IMR-90 (cell line): ENCODE data around the gene CEBPB. TPM values are rescaled to one million over a fixed set of nuclear protein-coding genes. Genes with fewer than 3 reads are reported as not detected.
A peak's percentile ranks its signal among the peaks of the same experiment; 100 is the strongest.

Experiments used
- ATAC-seq: fragments of 200-7000 bp; cut with Tn5 transposase; 2 replicates; pipeline ENCODE4 v1.9.1; 2020; ENCODE audit warnings: low read depth, mild to moderate bottlenecking, moderate library complexity
- BruUV-seq: library from RNA; stranded (reverse); fragments of 400-500 nt; replicated peaks from 2 replicates; lab custom pipeline; 2021; lab: Mats Ljungman, UMichigan
- CTCF ChIA-PET: fragments of 300-600 bp; formaldehyde crosslinking; extraction: SDS; loops from one replicate; lab custom pipeline; 2021; ENCODE audit warnings: antibody characterized with exemption; lab: Yijun Ruan, JAX
- POLR2A ChIA-PET: fragments of 300-600 bp; sonication (Branson Sonifier 250); formaldehyde crosslinking; loops from one replicate; lab custom pipeline; 2022; ENCODE audit warnings: antibody characterized with exemption; ENCODE audit not compliant: unreplicated experiment; lab: Charles Lee
- DNase-seq: peaks from one replicate; pipeline ENCODE4 v3.0.0; 2013
- H2AFZ ChIP-seq: replicated peaks from 2 replicates; pipeline ENCODE3; 2013; ENCODE audit warnings: low read length, mild to moderate bottlenecking; ENCODE audit not compliant: poor library complexity
- H2AK5ac ChIP-seq: 2 replicates; pipeline ENCODE4 v1.6.1; 2013; ENCODE audit warnings: low read depth, low read length, inconsistent platforms
- H2AK9ac ChIP-seq: replicated peaks from 2 replicates; pipeline ENCODE3; 2013; ENCODE audit warnings: mild to moderate bottlenecking, low read depth, low read length, moderate library complexity; ENCODE audit not compliant: poor library complexity
- H2BK120ac ChIP-seq: 2 replicates; pipeline ENCODE4 v1.6.1; 2013; ENCODE audit warnings: low read depth, low read length, inconsistent platforms
- H2BK15ac ChIP-seq: 3 replicates; pipeline ENCODE4 v1.6.1; 2013; ENCODE audit warnings: low read depth, low read length, inconsistent platforms
- H2BK20ac ChIP-seq: 2 replicates; pipeline ENCODE4 v1.6.1; 2013; ENCODE audit warnings: low read depth, mild to moderate bottlenecking, inconsistent platforms, low read length, moderate library complexity
- H2BK5ac ChIP-seq: 2 replicates; pipeline ENCODE4 v1.6.1; 2013; ENCODE audit warnings: mild to moderate bottlenecking, low read depth, low read length, inconsistent platforms; ENCODE audit not compliant: poor library complexity, severe bottlenecking
- H3K14ac ChIP-seq: replicated peaks from 2 replicates; pipeline ENCODE4 v1.6.1; 2013; ENCODE audit warnings: low read depth, low read length, inconsistent platforms
- H3K18ac ChIP-seq: 2 replicates; pipeline ENCODE4 v1.6.1; 2013; ENCODE audit warnings: low read depth, low read length, control low read depth
- H3K23ac ChIP-seq: 2 replicates; pipeline ENCODE4 v1.6.1; 2013; ENCODE audit warnings: low read depth, low read length, inconsistent platforms
- H3K27ac ChIP-seq: 2 replicates; pipeline ENCODE4 v1.5.1; 2013; ENCODE audit warnings: mild to moderate bottlenecking, control low read depth, low read length; ENCODE audit not compliant: insufficient read depth
- H3K27me3 ChIP-seq: 2 replicates; pipeline ENCODE4 v1.6.1; 2013; ENCODE audit warnings: low read length; ENCODE audit not compliant: control insufficient read depth, insufficient read depth
- H3K36me3 ChIP-seq: 2 replicates; pipeline ENCODE4 v1.6.1; 2013; ENCODE audit warnings: low read length, mixed read lengths; ENCODE audit not compliant: control insufficient read depth, insufficient read depth
- H3K4ac ChIP-seq: 2 replicates; pipeline ENCODE4 v1.6.1; 2013; ENCODE audit warnings: low read depth, low read length, inconsistent platforms
- H3K4me1 ChIP-seq: 2 replicates; pipeline ENCODE4 v1.6.1; 2013; ENCODE audit warnings: low read length, mixed read lengths; ENCODE audit not compliant: control insufficient read depth, insufficient read depth
- H3K4me2 ChIP-seq: 2 replicates; pipeline ENCODE4 v1.6.1; 2013; ENCODE audit warnings: low read depth, mild to moderate bottlenecking, control low read depth, low read length, moderate library complexity
- H3K4me3 ChIP-seq: 2 replicates; pipeline ENCODE4 v1.5.1; 2013; ENCODE audit warnings: low read depth, mild to moderate bottlenecking, control low read depth, low read length, moderate library complexity; ENCODE audit not compliant: insufficient read depth
- H3K56ac ChIP-seq: 2 replicates; pipeline ENCODE4 v1.6.1; 2013; ENCODE audit warnings: low read length, inconsistent platforms; ENCODE audit not compliant: insufficient read depth; ENCODE audit errors: extremely low read depth
- H3K79me1 ChIP-seq, 2 experiments: 2 replicates each; pipeline ENCODE4 v1.6.1; 2013; ENCODE audit warnings: low read length in 2 of 2, inconsistent platforms in 1 of 2, low read depth in 1 of 2
- H3K9ac ChIP-seq: 2 replicates; pipeline ENCODE4 v1.6.1; 2013; ENCODE audit warnings: low read depth, low read length, control low read depth
- H3K9me1 ChIP-seq: 2 replicates; pipeline ENCODE4 v1.6.1; 2013; ENCODE audit warnings: low read length, inconsistent platforms; ENCODE audit not compliant: insufficient read depth
- H3K9me3 ChIP-seq: 2 replicates; pipeline ENCODE4 v1.6.1; 2013; ENCODE audit warnings: low read length; ENCODE audit not compliant: control insufficient read depth, insufficient read depth
- H4K20me1 ChIP-seq: 2 replicates; pipeline ENCODE4 v1.6.1; 2013; ENCODE audit warnings: low read length, inconsistent platforms; ENCODE audit not compliant: insufficient read depth
- H4K5ac ChIP-seq: 2 replicates; pipeline ENCODE4 v1.6.1; 2013; ENCODE audit warnings: mild to moderate bottlenecking, low read depth, low read length, control low read depth
- H4K8ac ChIP-seq, 2 experiments: 2 replicates each; pipeline ENCODE4 v1.6.1; 2013; ENCODE audit warnings: low read depth in 2 of 2, low read length in 2 of 2, control low read depth in 1 of 2, inconsistent platforms in 1 of 2
- H4K91ac ChIP-seq: 2 replicates; pipeline ENCODE4 v1.6.1; 2013; ENCODE audit warnings: low read depth, low read length, inconsistent platforms; ENCODE audit not compliant: insufficient read depth
- BHLHE40 ChIP-seq: fragments of 150-350 bp; IDR thresholded peaks from 2 replicates; pipeline ENCODE4 v1.6.1; 2016; ENCODE audit warnings: mild to moderate bottlenecking, low read depth, low read length
- CEBPB ChIP-seq: IDR thresholded peaks from 2 replicates; pipeline ENCODE4 v1.6.1; 2012; ENCODE audit warnings: low read depth, low read length, improper control_type of control experiment
- CHD1 ChIP-seq: IDR thresholded peaks from 2 replicates; pipeline ENCODE4 v1.6.1; 2012; ENCODE audit warnings: low read depth, low read length, improper control_type of control experiment
- CTCF ChIP-seq: conservative IDR thresholded peaks from 2 replicates; pipeline ENCODE4 v1.5.1; 2012; ENCODE audit warnings: mild to moderate bottlenecking, low read depth, low read length, improper control_type of control experiment
- FOS ChIP-seq: fragments of 150-350 bp; IDR thresholded peaks from 2 replicates; pipeline ENCODE4 v1.6.1; 2016; ENCODE audit warnings: low read depth, low read length
- MAZ ChIP-seq: IDR thresholded peaks from 2 replicates; pipeline ENCODE4 v1.6.1; 2012; ENCODE audit warnings: low read depth, mild to moderate bottlenecking, low read length, improper control_type of control experiment, moderate library complexity, borderline replicate concordance
- MXI1 ChIP-seq: IDR thresholded peaks from 2 replicates; pipeline ENCODE4 v1.6.1; 2012; ENCODE audit warnings: low read depth, mild to moderate bottlenecking, low read length, moderate library complexity, borderline replicate concordance
- NFE2L2 ChIP-seq: fragments of 150-350 bp; IDR thresholded peaks from 2 replicates; pipeline ENCODE4 v1.6.1; 2016; ENCODE audit warnings: low read depth, mild to moderate bottlenecking, low read length
- POLR2A ChIP-seq: IDR thresholded peaks from 2 replicates; pipeline ENCODE4 v1.6.1; 2012; ENCODE audit warnings: mild to moderate bottlenecking, low read depth, low read length
- RAD21 ChIP-seq: IDR thresholded peaks from 2 replicates; pipeline ENCODE4 v1.6.1; 2012; ENCODE audit warnings: low read length, improper control_type of control experiment
- RCOR1 ChIP-seq: IDR thresholded peaks from 2 replicates; pipeline ENCODE4 v1.6.1; 2012; ENCODE audit warnings: mild to moderate bottlenecking, low read length, improper control_type of control experiment; ENCODE audit not compliant: insufficient replicate concordance
- SMC3 ChIP-seq: fragments of 150-350 bp; IDR thresholded peaks from 2 replicates; pipeline ENCODE4 v1.6.1; 2016; ENCODE audit warnings: low read depth, mild to moderate bottlenecking, antibody characterized with exemption, low read length, moderate library complexity
- WGBS, 2 experiments: methylation state at CpG; one replicate each; pipeline versions ENCODE4 v1.1.5 to v1.1.7; 2013; ENCODE audit warnings: missing lambda C conversion rate in 2 of 2; ENCODE audit not compliant: insufficient read length in 1 of 2; ENCODE audit errors: extremely low coverage in 2 of 2; 5-methylcytosine and 5-hydroxymethylcytosine counted together
- dilution Hi-C: fragments of 300-500 bp; cut with HindIII; formaldehyde crosslinking; loops from one replicate; pipeline ENCODE4 v1.14.3; 2018; ENCODE audit warnings: low sequenced_read_pairs; ENCODE audit not compliant: unreplicated experiment
- in situ Hi-C: fragments of 300-500 bp; cut with MboI; formaldehyde crosslinking; loops from 3 replicates; pipeline ENCODE4 v1.14.3; 2019; ENCODE audit warnings: low sequenced_read_pairs, inconsistent platforms, mixed read lengths
- intact Hi-C: fragments of 100-400 bp; cut with micrococcal nuclease; formaldehyde crosslinking; loops from 2 replicates; pipeline ENCODE4 v1.10.0; 2022
- polyA plus RNA-seq, 3 experiments: library from polyadenylated mRNA; depleted of rRNA; stranded (reverse); fragments of >200 nt; gene quantifications; 2 replicates each; pipeline ENCODE4 v1.2.3, GENCODE V29; 2012; ENCODE audit warnings: low replicate concordance in 1 of 3
- total RNA-seq: library from RNA; depleted of rRNA; stranded (reverse); fragments of >200 nt; gene quantifications from 2 replicates; pipeline ENCODE4 v1.2.3, GENCODE V29; 2012
- TF ChIP-seq, protein P1 (sequence below): fragments of 150-350 bp; IDR thresholded peaks from 2 replicates; pipeline ENCODE4 v1.6.1; 2017; ENCODE audit warnings: mild to moderate bottlenecking, antibody characterized with exemption, low read length, low read depth

The CEBPB gene
- total and polyA plus RNA-seq, 2 of the 4 experiments (the other 2 are of a cell fraction) = 3.4 to 17.4 TPM

DNA sequence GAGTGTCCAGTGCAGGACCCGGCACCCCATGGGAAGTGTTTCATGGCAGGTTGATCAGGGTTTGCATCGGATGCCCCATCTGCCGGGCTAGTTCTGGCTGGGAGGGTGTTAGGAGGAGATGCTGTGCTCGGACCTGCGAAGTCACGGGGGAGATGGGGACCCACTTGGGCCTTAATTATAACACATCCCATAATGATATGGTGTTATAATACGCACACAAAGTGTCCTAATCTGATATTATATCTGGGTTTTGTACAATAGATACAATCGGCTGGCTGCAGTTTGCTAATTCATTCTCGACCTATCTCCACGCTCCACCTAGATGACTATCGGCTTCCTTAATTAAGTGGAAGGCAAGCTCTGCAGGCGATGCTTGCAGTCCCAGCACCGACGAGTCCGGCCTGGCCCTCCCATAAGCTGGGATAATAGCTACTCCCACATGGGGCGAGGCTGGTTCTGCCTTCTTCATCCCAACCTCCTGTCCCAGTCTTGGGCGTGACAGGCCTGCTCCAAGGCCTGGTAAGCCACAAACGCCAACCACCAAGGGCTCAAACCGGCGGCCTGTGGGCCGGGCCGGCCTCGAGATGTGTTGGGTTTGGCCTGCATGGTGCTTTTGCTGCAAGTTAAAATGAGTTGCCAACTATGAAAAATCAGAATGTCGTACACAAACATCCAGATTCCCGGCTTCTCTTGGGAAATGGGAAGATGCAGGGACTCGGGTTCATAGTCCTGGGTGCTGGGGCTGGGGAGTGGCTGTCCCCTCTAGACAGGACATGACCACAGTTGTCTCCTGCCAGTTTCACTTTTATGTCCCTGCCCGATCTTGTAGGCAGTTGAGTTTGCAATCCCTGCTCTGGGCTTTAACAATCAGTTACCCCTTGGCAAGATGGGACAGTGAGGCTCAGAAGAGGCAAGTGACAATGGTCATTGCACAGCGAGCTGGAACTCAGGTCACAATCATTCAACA lies 32.7 kb downstream of the CEBPB start:
- Histone ChIP-seq H3K4me1 (peaks cover 24% of the 10 kb centered on the region), H4K5ac (peak overlapping the region; percentile 10), H4K20me1 (no peaks in the 10 kb centered on the region), H2BK15ac (peak overlapping the region; percentile 79; the same call in 2 of the 3 replicates), H3K56ac (no peak overlapping the region), H3K18ac (peak overlapping the region; percentile 20), H3K9ac (no peak overlapping the region), H3K9me3 (peaks cover 6% of the 10 kb centered on the region; the same call in 1 of the 2 replicates), H3K4ac (peak overlapping the region; percentile 83), H2AK9ac (no peak overlapping the region), H3K9me1 (peaks cover 23% of the 10 kb centered on the region), H2BK5ac (peak overlapping the region; percentile 55), H2BK20ac (peak overlapping the region; percentile 87), H3K79me1 (peaks cover 0 to 6% of the 10 kb centered on the region in 2 experiments; a peak in 2 of 4 replicates), H4K91ac (peak overlapping the region; percentile 71), H2AK5ac (peak overlapping the region; percentile 83), H2BK120ac (peak overlapping the region; percentile 90), H3K4me3 (no peak overlapping the region), H3K36me3 (no peaks in the 10 kb centered on the region), H4K8ac (peak overlapping the region; percentile 17 to 84; a peak in 2 of 4 replicates), H3K27ac (peak overlapping the region; percentile 65; the same call in 1 of the 2 replicates), H3K14ac (peak overlapping the region; percentile 76), H2AFZ (peak overlapping the region; percentile 8), H3K23ac (peak overlapping the region; percentile 92), H3K27me3 (no peaks in the 10 kb centered on the region), H3K4me2 (no peak overlapping the region)
- ChIA-PET POLR2A (no interaction called here), CTCF (interaction anchor here (0.6 to 1.7 kb wide), 3 partner anchors 29 to 411 kb away, joined by 3 to 4 read pairs (median 3); no protein-coding TSS in a partner anchor)
- no peak for ATAC-seq
- intact Hi-C loops (loop anchor here (2.0 kb wide), 1 partner anchor 31 kb away; no protein-coding TSS in a partner anchor), dilution Hi-C loops (no loop called here), in situ Hi-C loops (no loop called here)
- DNase-seq = no peak
- WGBS, 2 experiments = 100% methylated on average over 7 of the region's 28 CpGs; no CpG with 5 or more reads in 1 of the 2 experiments
- no TSS peak for BruUV-seq
- TF ChIP-seq NFE2L2 = no peak
- TF ChIP-seq MXI1 = no peak
- TF ChIP-seq RCOR1 = no peak
- TF ChIP-seq, protein P1, sequence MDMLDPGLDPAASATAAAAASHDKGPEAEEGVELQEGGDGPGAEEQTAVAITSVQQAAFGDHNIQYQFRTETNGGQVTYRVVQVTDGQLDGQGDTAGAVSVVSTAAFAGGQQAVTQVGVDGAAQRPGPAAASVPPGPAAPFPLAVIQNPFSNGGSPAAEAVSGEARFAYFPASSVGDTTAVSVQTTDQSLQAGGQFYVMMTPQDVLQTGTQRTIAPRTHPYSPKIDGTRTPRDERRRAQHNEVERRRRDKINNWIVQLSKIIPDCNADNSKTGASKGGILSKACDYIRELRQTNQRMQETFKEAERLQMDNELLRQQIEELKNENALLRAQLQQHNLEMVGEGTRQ = no peak
- no peak for TF ChIP-seq BHLHE40
- TF ChIP-seq CEBPB = no peak
- TF ChIP-seq FOS = no peak
- no peak for TF ChIP-seq SMC3
- TF ChIP-seq CHD1 = no peak
- no peak for TF ChIP-seq POLR2A
- no peak for TF ChIP-seq RAD21
- TF ChIP-seq CTCF = no peak
- TF ChIP-seq MAZ = no peak
